Heart left ventricle (tissue), 13 donors: Measurements from ENCODE around the gene LPCAT2.

Experiments
- POLR2A ChIP-seq, 2 donors: fragments of 450-650 bp; IDR thresholded peaks; one replicate each; pipeline ENCODE4 v1.6.1; 2017; ENCODE audit warnings: antibody characterized with exemption in 2 of 2, mild to moderate bottlenecking in 2 of 2, moderate library complexity in 2 of 2
- TF ChIP-seq, protein P1 (sequence below), 12 donors: fragments of 200-600 bp; sonication (generic) in 4 of 12; IDR thresholded peaks; one replicate each; pipeline versions ENCODE4 v1.5.0 to v1.8.0; 2018 to 2022; ENCODE audit warnings: antibody characterized with exemption in 12 of 12, mild to moderate bottlenecking in 5 of 12
- donor health status: ischemic (EF 13 %, LVEDD 7.1; RV severe dilation, severe dysfunction).
- donor health status: DM: no; HTN: yes; CAD: no.
- donor health status: DM: no; HTN: no; CAD: no.
- donor health status: ischemic (EF 25% LVEDD 6.9; RV normal size, moderate dysfunction).
- donor health status: ischemic (EF 25% LVEDD 5.7; RV mildly dilated, moderate dysfunction).
- donor health status: ischemic (EF 35%, LVEDD 5.7; RV mildly dilated, moderate dysfunction).
- donor health status: nonischemic (EF 11% LVEDD 7.7; RV severe dilation, severe dysfunction).
- donor health status: DM: yes; HTN: yes; CAD: no.
- donor health status: PGD.
- donor health status: ischemic (EF 29% LVEDD 5.4; RV normal size, mild dysfunction).
- donor health status: nonischemic (EF 23%, LVEDD 6.1; RV moderate dilation, normal function).

DNA sequence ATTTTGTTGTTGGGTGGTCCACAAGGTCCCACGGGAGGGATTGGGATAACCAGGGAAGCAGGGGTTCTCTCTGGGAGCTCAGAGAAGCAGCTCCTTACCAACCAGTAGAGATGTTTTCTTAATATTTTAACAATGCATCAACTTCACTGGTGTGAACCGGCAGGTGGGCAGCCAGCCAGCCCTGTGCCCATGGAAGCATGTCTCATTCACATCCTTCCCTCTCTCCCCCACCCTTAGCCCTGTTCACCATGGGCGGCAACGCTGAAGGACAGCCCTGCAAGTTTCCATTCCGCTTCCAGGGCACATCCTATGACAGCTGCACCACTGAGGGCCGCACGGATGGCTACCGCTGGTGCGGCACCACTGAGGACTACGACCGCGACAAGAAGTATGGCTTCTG lies 20.6 kb upstream of the LPCAT2 start:
- TF ChIP-seq, protein P1, sequence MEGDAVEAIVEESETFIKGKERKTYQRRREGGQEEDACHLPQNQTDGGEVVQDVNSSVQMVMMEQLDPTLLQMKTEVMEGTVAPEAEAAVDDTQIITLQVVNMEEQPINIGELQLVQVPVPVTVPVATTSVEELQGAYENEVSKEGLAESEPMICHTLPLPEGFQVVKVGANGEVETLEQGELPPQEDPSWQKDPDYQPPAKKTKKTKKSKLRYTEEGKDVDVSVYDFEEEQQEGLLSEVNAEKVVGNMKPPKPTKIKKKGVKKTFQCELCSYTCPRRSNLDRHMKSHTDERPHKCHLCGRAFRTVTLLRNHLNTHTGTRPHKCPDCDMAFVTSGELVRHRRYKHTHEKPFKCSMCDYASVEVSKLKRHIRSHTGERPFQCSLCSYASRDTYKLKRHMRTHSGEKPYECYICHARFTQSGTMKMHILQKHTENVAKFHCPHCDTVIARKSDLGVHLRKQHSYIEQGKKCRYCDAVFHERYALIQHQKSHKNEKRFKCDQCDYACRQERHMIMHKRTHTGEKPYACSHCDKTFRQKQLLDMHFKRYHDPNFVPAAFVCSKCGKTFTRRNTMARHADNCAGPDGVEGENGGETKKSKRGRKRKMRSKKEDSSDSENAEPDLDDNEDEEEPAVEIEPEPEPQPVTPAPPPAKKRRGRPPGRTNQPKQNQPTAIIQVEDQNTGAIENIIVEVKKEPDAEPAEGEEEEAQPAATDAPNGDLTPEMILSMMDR (IDR thresholded peaks at IDR 0.05) = no peak
- TF ChIP-seq POLR2A (IDR thresholded peaks at IDR 0.05) = no peak
